ENCODE data around the gene CRY1. TPM values are rescaled to one million over a fixed set of nuclear protein-coding genes. Genes with fewer than 3 reads are reported as not detected.

Gene CRY1
- polyA plus RNA-seq, 1 donor (not counting 4 experiments of a cell fraction or from before 2014, with no cell fraction given): 10.0 TPM

- H2AFZ ChIP-seq (ENCODE audit: control insufficient read depth, low read length): no peak overlapping the region
- no peaks in the 10 kb centered on the region for H4K20me1 ChIP-seq (ENCODE audit: control insufficient read depth, extremely low read depth, insufficient read depth, low read length)
- peak overlapping the region; percentile 14 for H3K4me2 ChIP-seq (ENCODE audit: control insufficient read depth, extremely low read depth, insufficient read depth, low read depth, low read length)
- no peaks in the 10 kb centered on the region for H3K27me3 ChIP-seq (ENCODE audit: control insufficient read depth, extremely low read depth, insufficient read depth, low read length)
- H3K4me3 ChIP-seq (ENCODE audit: control insufficient read depth in 2 of 3, extremely low read depth in 1 of 3, insufficient read depth in 2 of 3, low read depth in 1 of 3, low read length in 3 of 3): no peak overlapping the region
- dilution Hi-C loops (cut with MboI; ENCODE audit: extremely low pct_ligation_motif_present, low sequenced_read_pairs): no loop called here
- no peaks in the 10 kb centered on the region for H3K79me2 ChIP-seq (ENCODE audit: control insufficient read depth, insufficient read depth, low read length)
- H3K9me1 ChIP-seq (ENCODE audit: control insufficient read depth, extremely low read depth, insufficient read depth, low read length): no peaks in the 10 kb centered on the region
- H3K36me3 ChIP-seq (ENCODE audit: control insufficient read depth in 2 of 2, extremely low read depth in 1 of 2, insufficient read depth in 2 of 2, low read length in 2 of 2): no peaks in the 10 kb centered on the region
- H3K9me3 ChIP-seq (ENCODE audit: control insufficient read depth, low read depth, low read length): no peaks in the 10 kb centered on the region
- FAIRE-seq: no peak
- no peak for DNase-seq (ENCODE audit: low read depth, low spot score)
- H3K4me1 ChIP-seq (ENCODE audit: control insufficient read depth, extremely low read depth, insufficient read depth, low read length): peaks cover 5% of the 10 kb centered on the region
- TF ChIP-seq CTCF (optimal IDR thresholded peaks at IDR 0.05 in 1 of 3, IDR thresholded peaks at IDR 0.05 in 1 of 3, conservative IDR thresholded peaks at IDR 0.05 in 1 of 3; ENCODE audit: extremely low read depth in 1 of 3, insufficient read depth in 2 of 3, low read length in 3 of 3): no peak
- TF ChIP-seq EZH2 (IDR thresholded peaks at IDR 0.05; ENCODE audit: low read length): no peak
- no peak overlapping the region for H3K27ac ChIP-seq (ENCODE audit: control insufficient read depth, insufficient read depth, low read length)
- no peak overlapping the region for H3K9ac ChIP-seq (ENCODE audit: control insufficient read depth, extremely low read depth, insufficient read depth, low read length)
These were observed 36.1 kb downstream of the CRY1 start for GRCh38 chr12:107057071-107057834.

- Histone ChIP-seq H3K9me3 (ENCODE audit: control insufficient read depth, low read depth, low read length) (no peaks in the 10 kb centered on the region), H3K4me1 (ENCODE audit: control insufficient read depth, extremely low read depth, insufficient read depth, low read length) (peaks cover 5% of the 10 kb centered on the region), H3K9me1 (ENCODE audit: control insufficient read depth, extremely low read depth, insufficient read depth, low read length) (no peaks in the 10 kb centered on the region), H3K36me3 (ENCODE audit: control insufficient read depth in 2 of 2, extremely low read depth in 1 of 2, insufficient read depth in 2 of 2, low read length in 2 of 2) (no peaks in the 10 kb centered on the region), H3K27ac (ENCODE audit: control insufficient read depth, insufficient read depth, low read length) (no peak overlapping the region), H3K27me3 (ENCODE audit: control insufficient read depth, extremely low read depth, insufficient read depth, low read length) (no peaks in the 10 kb centered on the region), H3K79me2 (ENCODE audit: control insufficient read depth, insufficient read depth, low read length) (no peaks in the 10 kb centered on the region), H3K9ac (ENCODE audit: control insufficient read depth, extremely low read depth, insufficient read depth, low read length) (no peak overlapping the region), H4K20me1 (ENCODE audit: control insufficient read depth, extremely low read depth, insufficient read depth, low read length) (no peaks in the 10 kb centered on the region), H3K4me2 (ENCODE audit: control insufficient read depth, extremely low read depth, insufficient read depth, low read depth, low read length) (no peak overlapping the region), H2AFZ (ENCODE audit: control insufficient read depth, low read length) (no peak overlapping the region), H3K4me3 (ENCODE audit: control insufficient read depth in 2 of 3, extremely low read depth in 1 of 3, insufficient read depth in 2 of 3, low read depth in 1 of 3, low read length in 3 of 3) (no peak overlapping the region)
- DNase-seq (ENCODE audit: low read depth, low spot score): no peak
- dilution Hi-C loops (cut with MboI; ENCODE audit: extremely low pct_ligation_motif_present, low sequenced_read_pairs): no loop called here
- no peak for FAIRE-seq
- TF ChIP-seq EZH2 (IDR thresholded peaks at IDR 0.05; ENCODE audit: low read length) (no peak), CTCF (optimal IDR thresholded peaks at IDR 0.05 in 1 of 3, IDR thresholded peaks at IDR 0.05 in 1 of 3, conservative IDR thresholded peaks at IDR 0.05 in 1 of 3; ENCODE audit: extremely low read depth in 1 of 3, insufficient read depth in 2 of 3, low read length in 3 of 3) (no peak)
These were observed 39.6 kb downstream of the CRY1 start for GRCh38 chr12:107053709-107054108.
